ENCODE data around the gene MAGOHB.

- TF ChIP-seq POLR2A (IDR thresholded peaks at IDR 0.05): no peak
- no peak for TF ChIP-seq CTCF (IDR thresholded peaks at IDR 0.05)
- no peak for TF ChIP-seq POLR2AphosphoS5 (IDR thresholded peaks at IDR 0.05)
Observed at GRCh38 chr12:10559244-10559643, 54.2 kb downstream of the MAGOHB start.
